GM18498 (cell line): ENCODE measurements around the gene RNF25.

Experiments used
- ATAC-seq: cut with Tn5 transposase; IDR thresholded peaks from one replicate; pipeline ENCODE4 v1.9.1; 2021; ENCODE audit warnings: mild to moderate bottlenecking, moderate library complexity; ENCODE audit not compliant: unreplicated experiment

Gene RNF25

DNA sequence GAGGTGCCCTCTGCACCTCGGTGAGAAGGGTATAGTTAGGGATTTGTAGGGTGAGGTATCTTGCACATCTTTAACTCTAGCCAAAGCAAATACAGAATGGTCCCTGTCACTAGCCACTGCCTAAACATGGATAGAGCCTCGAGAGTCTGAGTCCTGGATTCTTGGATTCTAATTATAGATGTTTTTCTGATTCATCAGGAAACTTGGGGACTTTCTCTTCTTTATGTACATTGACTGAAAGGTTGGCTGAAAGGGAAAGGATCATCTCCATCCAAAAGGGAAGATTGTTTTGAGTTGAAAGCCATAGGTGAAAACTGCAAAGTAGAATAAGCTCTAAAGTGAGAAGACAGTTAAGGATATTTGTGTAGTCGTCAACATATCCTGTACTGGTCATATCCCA is 8.3 kb upstream of the RNF25 start:
- ATAC-seq = no peak

DNA sequence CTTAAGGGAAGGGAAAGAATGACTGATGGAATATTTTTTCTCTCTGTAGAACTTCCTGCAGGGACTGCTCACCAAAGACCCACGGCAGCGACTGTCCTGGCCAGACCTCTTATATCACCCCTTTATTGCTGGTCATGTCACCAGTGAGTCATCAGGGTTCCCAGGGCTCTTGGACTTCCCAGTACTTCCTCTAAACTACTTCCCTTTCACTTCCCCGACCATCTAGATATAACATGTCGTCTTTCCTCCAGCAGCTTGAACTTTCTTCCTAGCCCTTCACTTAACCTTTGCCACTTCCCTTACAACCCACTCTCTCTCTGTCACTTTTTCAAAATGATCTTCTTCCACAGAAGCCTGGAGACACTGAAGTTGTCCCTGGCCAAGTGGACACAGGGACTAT is 7.3 kb upstream of the RNF25 start:
- no peak for ATAC-seq

DNA sequence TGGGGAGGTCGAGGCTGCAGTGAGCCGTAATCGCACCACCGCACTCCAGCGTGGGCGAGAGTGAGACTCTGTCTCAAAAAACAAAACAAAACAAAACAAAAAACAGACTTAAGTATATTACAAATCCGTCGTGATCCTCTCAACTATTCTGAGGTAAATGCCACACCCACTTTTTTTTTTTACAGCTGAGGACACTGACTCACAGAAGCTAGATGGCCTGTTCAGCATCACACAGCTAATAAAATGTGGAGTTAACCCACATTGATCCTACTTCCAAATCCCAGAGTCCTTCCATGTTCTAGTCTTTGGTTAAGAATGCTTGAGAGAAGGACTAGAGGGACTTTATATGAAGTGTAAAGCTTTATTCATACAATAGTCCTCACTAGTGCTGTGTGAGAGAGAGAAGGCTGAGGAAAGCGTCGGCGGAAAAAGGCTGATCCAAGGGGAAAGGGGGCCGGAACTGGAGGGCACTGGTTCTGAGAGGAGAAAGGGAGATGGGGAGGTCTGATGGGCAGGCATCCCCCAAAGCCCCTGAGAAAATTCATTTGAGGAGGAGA is 627 bp downstream of the RNF25 start:
- no peak for ATAC-seq

DNA sequence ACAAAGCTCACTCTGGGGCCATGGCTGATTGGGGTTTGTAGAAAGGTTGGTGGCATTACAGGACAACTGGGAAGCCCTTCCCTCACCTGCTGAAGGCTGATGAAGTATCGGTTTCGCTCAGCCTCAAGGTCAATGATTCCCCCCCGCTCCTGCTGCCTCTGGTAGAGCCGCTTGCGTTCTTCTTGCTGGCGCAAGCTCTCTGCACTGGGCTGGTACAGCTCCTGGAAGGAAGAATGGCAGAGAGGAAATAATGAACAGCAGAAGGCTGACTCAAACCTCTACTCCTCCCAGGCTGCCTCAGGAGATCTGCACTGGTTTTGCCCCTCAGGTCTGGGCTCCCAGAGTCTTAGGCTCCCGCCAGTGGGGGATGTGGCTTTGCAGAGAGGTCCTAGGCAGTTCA is 7.1 kb downstream of the RNF25 start:
- ATAC-seq = no peak

DNA sequence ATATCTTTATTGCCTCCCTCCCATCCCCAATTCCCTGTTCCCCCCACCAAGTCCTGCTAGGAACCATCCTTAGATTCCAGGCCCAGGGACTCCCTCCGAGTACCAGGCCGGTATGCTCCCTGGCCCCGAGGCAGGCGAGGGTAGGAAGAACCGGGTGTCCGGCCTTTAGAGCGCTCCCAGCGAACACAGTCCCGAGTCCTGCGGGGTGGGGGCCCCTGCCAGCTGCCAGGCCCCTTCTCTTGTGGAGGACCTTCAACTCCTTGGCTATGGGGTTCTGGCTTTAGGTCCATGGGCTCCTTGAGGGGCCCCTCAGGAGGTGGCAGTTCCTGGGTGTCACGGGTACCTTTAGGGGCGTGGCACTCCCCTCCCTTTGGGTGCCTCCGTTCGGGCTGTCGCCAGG is 7.9 kb downstream of the RNF25 start:
- no peak for ATAC-seq

DNA sequence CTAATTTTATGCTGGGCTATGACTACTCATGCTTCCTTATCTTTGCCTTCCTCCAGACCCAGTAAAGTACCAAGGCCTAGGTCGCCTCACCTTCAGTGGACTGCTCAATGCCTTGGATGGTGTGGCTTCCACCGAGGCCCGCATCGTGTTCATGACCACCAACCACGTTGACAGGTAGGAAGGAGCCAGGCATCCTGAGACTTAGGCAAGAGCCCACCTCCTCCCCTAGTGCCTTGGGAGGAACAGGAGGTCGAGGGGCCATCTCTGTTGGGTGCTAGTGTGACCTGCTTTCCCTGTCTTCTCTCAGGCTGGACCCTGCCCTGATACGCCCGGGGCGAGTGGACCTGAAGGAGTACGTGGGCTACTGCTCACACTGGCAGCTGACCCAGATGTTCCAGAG is 9.0 kb downstream of the RNF25 start:
- no peak for ATAC-seq

DNA sequence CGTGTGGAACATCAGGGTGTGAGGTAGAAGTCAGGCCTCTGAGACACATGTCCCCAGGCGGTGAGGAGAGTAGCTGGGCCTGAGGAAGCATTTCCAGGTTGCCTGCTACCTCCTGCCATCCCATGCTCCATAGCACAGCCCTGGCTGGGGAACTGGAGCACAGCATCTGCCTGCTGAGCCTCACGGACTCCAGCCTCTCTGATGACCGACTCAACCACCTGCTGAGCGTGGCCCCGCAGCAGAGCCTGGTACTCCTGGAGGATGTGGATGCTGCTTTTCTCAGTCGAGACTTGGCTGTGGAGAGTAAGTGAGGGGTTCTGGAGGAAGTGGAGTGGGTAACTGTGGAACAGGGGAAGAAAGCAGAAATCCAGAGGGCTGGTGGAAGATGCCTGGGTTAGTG is 9.4 kb downstream of the RNF25 start:
- ATAC-seq = no peak

DNA sequence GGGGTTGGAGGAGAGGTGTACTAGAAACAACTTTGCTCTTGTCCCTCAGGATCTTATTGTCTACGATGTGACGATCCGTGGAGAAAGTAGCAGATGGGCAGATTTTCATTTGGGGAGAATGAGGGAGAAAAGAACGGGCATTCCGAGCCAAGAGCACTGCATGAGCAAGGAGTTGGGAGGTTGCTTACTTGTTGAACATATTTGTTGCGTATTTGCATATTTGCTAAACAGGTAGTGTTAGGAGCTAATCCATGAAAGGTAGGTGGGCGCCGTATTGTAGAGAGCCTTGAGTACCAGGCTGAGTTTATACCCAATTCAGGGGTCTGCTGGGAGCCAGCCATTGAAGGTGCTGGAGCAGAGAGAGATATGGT is 11.8 kb downstream of the RNF25 start:
- ATAC-seq = no peak

DNA sequence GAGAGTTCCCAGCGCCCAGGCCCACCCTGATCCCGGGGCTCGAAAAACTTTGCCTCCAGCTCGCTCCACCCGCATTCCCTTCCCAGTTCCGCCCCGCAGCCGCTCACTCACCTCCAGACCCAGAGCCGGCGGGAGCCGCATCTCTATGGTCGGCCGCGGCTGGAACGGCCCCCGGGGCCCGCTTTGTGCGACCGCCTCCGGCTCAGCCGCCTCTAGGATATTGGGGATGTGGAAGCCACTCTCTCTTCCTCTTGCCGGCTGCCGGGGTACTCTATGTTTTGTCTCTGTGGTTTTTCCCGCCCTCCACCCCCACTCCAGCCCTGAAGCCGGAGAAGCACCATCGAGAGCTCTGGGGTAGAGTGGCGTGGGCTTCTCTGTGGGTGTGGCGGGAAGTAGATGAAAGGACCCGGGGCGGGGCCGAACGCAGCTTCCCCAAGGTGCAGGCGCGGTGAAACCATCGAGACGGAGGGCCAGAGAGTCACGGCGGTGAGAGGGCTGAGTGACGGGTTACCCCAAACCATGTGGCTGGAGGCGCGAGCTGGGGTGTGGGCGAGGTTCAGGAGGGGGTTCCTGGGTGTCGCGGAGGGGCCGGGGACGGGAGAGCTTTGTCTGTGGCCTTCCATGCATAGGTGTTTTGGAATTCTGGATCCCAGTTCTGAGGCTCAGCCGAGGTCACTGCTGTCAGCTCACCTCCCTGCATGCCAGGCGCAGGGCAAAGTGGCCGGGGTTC is 12.4 kb downstream of the RNF25 start, which contains the start of the genes BCS1L and ZNF142:
BCS1L (plus strand) TSS at position 426 of the 730 bp plus-strand sequence. CDS start 1,305 bp downstream, outside the sequence.
ZNF142 (minus strand) TSS at position 366 of the 730 bp plus-strand sequence. CDS start 3,194 bp downstream, outside the sequence.
- peak; percentile 92 for ATAC-seq

DNA sequence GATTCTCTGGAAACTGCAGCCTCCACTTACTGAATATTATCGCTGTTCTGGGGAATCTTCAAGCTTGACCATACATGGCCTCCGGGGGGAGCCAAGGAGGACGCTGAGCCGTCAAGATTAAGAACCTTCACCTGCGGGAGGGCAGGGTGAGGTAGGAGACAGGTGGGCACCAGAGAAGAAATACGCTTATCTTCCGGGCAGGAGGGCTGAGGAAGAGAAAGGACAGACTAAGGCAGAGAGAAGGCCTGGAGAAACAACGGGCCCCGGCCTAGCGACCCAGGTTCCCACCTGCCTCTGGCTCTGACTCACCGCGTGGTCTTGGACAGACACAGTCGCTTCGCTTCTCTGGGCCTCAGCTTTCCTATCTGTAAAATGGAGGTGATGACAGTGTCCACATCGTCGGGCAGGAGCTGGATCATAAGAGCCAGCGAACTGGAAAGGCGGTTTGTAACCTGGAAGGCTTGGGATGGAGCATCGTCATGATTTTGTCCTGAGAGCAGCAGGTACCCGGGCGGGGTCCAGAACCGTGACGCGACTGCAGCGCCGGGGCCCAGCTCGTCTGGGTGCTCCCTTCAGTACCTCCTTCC is 13.0 kb downstream of the RNF25 start:
- ATAC-seq = peak; percentile 35

DNA sequence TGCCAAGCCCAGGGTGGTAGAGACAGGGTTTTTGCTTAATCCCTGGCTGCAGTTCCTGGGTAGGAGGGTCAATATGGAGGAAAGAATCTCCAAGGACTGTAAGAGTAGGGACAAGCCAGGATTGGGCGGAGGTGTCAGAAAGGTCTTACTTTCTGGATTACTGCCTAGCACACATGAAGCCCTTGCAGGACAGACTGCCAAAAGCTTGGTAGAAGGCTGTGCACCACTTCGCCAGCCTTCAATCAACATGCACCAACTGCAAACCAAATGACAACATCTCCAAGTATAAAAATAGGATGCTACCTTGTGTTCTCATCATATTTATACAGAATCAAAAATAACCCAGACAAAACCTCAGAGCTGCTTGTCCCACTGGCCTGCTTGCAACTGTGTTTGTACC is 16.1 kb downstream of the RNF25 start:
- ATAC-seq = no peak

DNA sequence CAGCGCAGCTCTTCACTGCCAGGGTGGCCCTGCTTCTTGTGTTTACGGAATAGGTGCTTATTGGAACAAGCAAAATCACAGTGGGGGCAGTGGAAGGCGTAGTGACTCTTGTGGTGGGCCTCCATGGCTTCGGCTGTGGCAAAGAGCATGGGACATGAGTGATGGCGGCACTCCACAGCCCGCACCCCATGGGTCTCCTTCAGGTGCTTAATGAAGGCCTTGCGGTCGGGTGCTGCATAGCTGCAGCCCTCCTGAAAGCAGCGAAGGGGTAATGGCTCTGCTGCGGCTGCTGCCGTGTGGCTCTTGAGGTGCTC is 23.1 kb downstream of the RNF25 start:
- ATAC-seq = no peak

DNA sequence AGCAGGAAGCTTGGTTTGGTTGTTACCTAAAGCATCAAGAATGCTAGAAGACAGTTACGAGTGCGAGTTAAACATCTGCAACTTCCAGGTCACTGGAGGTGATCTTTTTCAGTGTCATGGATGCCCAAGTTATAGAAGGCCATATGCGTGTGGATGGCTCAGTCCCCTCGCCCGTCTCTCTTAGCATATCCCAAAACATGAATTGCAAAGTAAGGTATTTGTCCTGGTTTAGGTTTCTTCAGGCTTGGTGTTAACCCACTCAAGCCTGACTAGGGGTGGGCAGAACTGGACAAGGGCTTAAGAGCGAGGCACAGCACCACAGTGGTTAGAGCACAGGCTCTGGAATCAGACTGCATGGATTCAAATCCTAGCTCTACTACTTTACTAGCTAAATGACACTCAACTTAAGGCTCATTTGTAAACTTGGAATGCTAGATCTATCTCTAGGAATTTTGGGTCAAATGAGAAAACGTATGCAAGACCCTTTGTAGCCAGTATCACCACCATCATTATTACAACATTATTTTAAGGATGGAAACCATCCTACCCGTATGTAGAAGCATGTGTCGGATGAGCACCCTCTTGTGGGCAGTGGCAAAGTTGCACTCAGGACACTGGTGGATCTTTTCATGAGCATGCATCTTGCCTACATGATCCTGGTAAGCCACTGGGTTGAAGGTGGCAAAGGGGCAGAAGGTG is 23.6 kb downstream of the RNF25 start:
- no peak for ATAC-seq

DNA sequence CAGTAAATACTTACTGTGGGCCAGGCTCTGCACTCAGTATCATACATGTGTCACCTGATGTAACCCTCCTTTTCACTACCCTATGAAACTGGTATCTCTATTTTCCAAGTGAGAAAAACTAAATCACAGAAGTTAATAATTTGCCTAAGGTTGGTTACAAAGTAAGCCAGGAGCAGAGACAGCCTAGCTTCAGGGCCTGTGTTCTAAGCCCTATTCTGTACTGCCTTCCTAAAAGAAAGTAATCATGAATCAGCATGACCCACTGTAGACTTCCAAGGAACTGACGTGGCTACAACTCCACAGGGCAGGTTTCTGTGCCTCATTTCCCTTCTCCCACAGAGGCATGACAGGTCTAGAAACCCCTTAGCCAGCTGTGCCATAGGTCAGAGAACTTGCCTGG is 26.7 kb downstream of the RNF25 start:
- ATAC-seq = peak; percentile 54

DNA sequence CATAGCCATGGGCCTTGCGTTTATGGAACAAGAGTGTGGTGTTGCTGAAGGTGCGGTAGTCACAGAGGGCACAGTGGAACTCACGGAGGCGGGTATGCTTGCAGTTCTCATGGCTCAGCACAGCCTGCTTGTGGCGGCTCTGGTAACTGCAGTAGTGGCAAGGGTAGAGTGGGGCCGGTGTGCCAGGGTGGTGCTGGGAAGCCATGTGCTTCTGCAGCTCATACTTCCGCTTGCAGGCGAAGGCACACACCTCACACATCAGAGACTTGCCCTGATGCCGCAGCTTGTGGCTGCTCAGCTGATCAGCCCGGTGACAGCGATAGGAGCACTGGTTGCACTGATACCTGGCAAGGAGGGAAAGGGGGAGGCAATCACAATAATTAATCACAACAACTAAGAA is 27.1 kb downstream of the RNF25 start:
- no peak for ATAC-seq

DNA sequence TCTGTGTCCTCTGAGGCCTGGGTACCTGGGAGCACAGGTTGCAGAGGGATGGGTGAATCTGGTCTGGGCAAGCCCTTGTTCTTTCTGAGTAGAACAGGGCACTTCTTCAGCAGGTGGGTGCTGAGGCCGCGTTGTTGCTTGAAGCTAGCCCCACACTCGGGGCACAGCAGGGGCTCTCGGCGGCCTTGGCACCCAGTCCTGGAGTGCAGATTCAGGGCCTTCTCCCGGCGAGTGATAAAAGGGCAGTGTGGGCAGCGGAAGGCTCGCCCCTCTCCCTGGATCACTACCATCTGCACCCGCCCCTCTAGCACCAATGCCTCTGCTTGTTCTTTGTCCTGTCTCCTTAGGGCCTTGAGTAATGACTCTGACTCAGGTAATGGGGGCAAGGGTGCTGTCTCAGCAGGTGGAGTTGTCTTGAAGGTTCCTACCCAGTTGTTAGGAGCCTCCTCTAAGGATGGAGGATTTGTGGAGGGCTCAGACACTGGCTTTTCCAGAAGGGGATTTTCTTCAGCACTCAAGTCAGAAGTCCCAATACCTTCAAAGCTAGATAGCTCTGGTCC is 28.0 kb downstream of the RNF25 start:
- no peak for ATAC-seq

DNA sequence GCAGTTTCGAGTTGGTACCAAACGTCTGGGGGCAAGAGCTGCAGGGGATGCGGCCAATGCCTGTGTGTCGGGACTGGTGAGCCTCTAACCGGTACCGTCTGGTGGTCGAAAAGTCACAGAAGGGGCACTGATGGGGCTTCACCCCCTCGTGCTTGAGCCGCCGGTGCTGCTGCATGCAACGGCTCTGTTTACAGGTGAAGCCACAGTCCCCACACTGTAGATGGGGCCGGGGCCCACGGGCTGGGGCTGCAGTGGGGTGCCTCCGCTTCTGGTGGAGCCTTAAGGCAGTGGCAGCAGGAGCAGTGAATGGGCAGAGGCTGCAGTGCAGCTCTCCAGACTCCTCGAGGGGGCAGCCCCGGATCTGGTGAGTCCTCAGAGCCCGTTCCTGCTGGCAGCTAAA is 29.0 kb downstream of the RNF25 start:
- ATAC-seq = no peak

DNA sequence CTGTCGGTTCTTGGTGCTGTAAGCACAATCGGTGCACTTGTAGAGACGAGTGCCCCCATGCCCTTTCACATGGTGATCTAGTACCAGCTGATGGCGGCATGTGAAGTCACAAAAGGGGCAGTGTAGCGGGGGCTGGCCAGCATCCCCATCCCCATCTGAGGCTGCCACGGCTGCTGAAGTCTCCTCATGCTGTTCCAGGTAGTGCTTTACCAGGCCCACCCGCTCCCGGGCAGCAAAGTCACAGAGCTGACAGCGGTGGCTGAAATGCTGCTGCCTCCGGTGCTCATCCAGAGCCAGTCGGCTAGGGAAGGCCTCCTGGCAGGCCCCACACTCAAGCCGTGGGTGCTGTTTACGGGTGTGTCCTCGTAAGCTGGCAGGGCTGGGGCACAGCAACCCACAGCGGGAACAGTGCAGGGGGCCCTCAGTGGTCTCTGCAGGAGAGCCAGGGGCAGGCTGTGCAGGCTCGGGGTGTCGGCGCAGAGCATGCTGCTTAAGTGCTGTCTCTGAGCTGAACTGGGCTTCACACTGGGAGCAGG is 29.6 kb downstream of the RNF25 start:
- ATAC-seq = no peak

DNA sequence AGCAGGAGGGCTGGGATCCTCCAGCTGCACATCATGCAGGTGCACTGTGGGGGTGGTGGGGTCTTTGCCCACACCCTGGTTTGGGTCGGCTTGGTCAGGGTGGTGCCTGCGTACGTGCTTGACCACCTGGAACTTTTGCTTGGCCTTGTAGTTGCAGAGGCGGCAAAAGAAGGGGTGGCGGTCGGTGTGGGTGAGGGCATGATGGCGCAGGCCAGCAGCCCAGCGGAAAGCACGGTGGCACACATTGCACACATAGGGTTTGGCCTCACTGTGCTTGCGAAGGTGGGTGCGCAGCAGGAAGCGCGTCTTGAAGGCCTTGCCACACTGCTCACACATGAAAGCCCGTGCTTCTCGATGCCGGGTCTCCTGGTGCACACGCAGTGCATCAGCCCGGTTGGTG is 33.4 kb downstream of the RNF25 start:
- ATAC-seq = no peak

DNA sequence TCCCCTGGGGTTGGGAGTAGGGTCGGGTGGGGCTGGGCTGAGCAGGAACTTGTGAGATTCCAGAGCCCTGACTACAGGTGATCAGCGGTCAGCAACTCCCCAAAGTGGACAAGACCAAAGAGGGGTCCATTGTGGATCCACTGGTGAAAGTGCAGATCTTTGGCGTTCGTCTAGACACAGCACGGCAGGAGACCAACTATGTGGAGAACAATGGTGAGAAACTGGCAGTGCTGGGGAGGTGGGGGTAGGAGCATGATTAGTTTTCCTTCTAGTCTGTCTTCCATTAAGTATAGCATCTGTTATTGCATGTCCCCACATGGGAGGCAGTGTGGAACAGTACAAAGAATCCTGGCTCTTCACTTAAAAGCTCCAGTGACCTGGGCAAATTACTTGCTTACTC is 36.1 kb downstream of the RNF25 start:
- ATAC-seq = no peak

DNA sequence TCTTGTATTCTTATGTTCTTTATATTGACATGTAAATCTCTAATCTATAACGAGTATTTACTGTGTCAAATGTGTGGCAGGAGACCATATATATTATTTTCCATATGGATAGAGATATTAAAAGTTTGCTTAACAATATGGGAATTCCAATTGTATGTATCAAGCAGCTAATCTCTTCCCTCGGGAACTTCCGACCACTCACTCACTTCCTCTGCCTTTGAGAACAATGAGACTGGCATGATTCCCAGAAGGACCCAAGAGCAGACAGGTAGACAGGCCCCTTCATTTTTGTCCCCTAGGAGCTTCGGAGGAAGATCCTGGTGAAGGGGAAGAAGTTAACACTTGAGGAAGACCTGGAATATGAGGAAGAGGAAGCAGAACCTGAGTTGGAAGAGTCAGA is 40.0 kb downstream of the RNF25 start:
- ATAC-seq = no peak
